ENCODE data around the gene PDX1.

The PDX1 gene

GRCh38 chr13:27917121-27917947 is 2.5 kb upstream of the PDX1 start:
- H3K27me3 ChIP-seq (ENCODE audit: insufficient read depth, low read length) = peaks cover 99% of the 10 kb centered on the region
- no peak overlapping the region for H3K9ac ChIP-seq (ENCODE audit: low read depth, low read length)

GRCh38 chr13:27918041-27918917 is 1.5 kb upstream of the PDX1 start:
- Histone ChIP-seq H3K4me1 (ENCODE audit: insufficient read depth, low read length) (no peaks in the 10 kb centered on the region; the same call in 1 of the 2 replicates), H3K4me3 (ENCODE audit: low read length) (no peak overlapping the region), H3K9ac (ENCODE audit: low read depth, low read length) (no peak overlapping the region), H3K9me3 (ENCODE audit: insufficient read depth, low read depth, low read length) (peaks cover 5% of the 10 kb centered on the region; the same call in 1 of the 2 replicates), H3K36me3 (ENCODE audit: insufficient read depth, low read depth, low read length) (no peaks in the 10 kb centered on the region), H3K27ac (ENCODE audit: low read length) (no peak overlapping the region), H3K27me3 (ENCODE audit: insufficient read depth, low read length) (peaks cover 100% of the 10 kb centered on the region)

More at GRCh38 chr13:27917121-27917947, 2.5 kb upstream of the PDX1 start:
- Histone ChIP-seq H3K4me3 (ENCODE audit: low read length) (no peak overlapping the region), H3K27ac (ENCODE audit: low read length) (no peak overlapping the region), H3K36me3 (ENCODE audit: insufficient read depth, low read depth, low read length) (no peaks in the 10 kb centered on the region), H3K4me1 (ENCODE audit: insufficient read depth, low read length) (no peaks in the 10 kb centered on the region; the same call in 1 of the 2 replicates), H3K9me3 (ENCODE audit: insufficient read depth, low read depth, low read length) (no peaks in the 10 kb centered on the region; the same call in 1 of the 2 replicates)

GRCh38 chr13:27918918-27919658 is 712 bp upstream of the PDX1 start:
- H3K4me3 ChIP-seq (ENCODE audit: low read length) = no peak overlapping the region
- H3K9ac ChIP-seq (ENCODE audit: low read depth, low read length) = no peak overlapping the region
- no peaks in the 10 kb centered on the region for H3K36me3 ChIP-seq (ENCODE audit: insufficient read depth, low read depth, low read length)
- peaks cover 7% of the 10 kb centered on the region; the same call in 1 of the 2 replicates for H3K9me3 ChIP-seq (ENCODE audit: insufficient read depth, low read depth, low read length)
- H3K27ac ChIP-seq (ENCODE audit: low read length) = no peak overlapping the region
- no peaks in the 10 kb centered on the region; the same call in 1 of the 2 replicates for H3K4me1 ChIP-seq (ENCODE audit: insufficient read depth, low read length)
- peaks cover 100% of the 10 kb centered on the region for H3K27me3 ChIP-seq (ENCODE audit: insufficient read depth, low read length)

GRCh38 chr13:27919659-27919933 is 204 bp upstream of the PDX1 start:
- Histone ChIP-seq H3K4me1 (ENCODE audit: insufficient read depth, low read length) (no peaks in the 10 kb centered on the region; the same call in 1 of the 2 replicates), H3K9ac (ENCODE audit: low read depth, low read length) (no peak overlapping the region), H3K36me3 (ENCODE audit: insufficient read depth, low read depth, low read length) (no peaks in the 10 kb centered on the region), H3K4me3 (ENCODE audit: low read length) (no peak overlapping the region), H3K9me3 (ENCODE audit: insufficient read depth, low read depth, low read length) (peaks cover 7% of the 10 kb centered on the region; the same call in 1 of the 2 replicates), H3K27me3 (ENCODE audit: insufficient read depth, low read length) (peaks cover 100% of the 10 kb centered on the region), H3K27ac (ENCODE audit: low read length) (no peak overlapping the region)

GRCh38 chr13:27920677-27921420 is 1.0 kb downstream of the PDX1 start:
- Histone ChIP-seq H3K9me3 (ENCODE audit: insufficient read depth, low read depth, low read length) (peaks cover 7% of the 10 kb centered on the region; the same call in 1 of the 2 replicates), H3K36me3 (ENCODE audit: insufficient read depth, low read depth, low read length) (no peaks in the 10 kb centered on the region), H3K4me1 (ENCODE audit: insufficient read depth, low read length) (no peaks in the 10 kb centered on the region; the same call in 1 of the 2 replicates), H3K27me3 (ENCODE audit: insufficient read depth, low read length) (peaks cover 100% of the 10 kb centered on the region), H3K27ac (ENCODE audit: low read length) (no peak overlapping the region), H3K4me3 (ENCODE audit: low read length) (no peak overlapping the region), H3K9ac (ENCODE audit: low read depth, low read length) (no peak overlapping the region)

GRCh38 chr13:27921421-27921960 is 1.7 kb downstream of the PDX1 start:
- Histone ChIP-seq H3K9me3 (ENCODE audit: insufficient read depth, low read depth, low read length) (peaks cover 7% of the 10 kb centered on the region; the same call in 1 of the 2 replicates), H3K9ac (ENCODE audit: low read depth, low read length) (no peak overlapping the region), H3K36me3 (ENCODE audit: insufficient read depth, low read depth, low read length) (no peaks in the 10 kb centered on the region), H3K27me3 (ENCODE audit: insufficient read depth, low read length) (peaks cover 100% of the 10 kb centered on the region), H3K27ac (ENCODE audit: low read length) (no peak overlapping the region), H3K4me3 (ENCODE audit: low read length) (no peak overlapping the region), H3K4me1 (ENCODE audit: insufficient read depth, low read length) (no peaks in the 10 kb centered on the region; the same call in 1 of the 2 replicates)

GRCh38 chr13:27921961-27922882 is 2.4 kb downstream of the PDX1 start:
- no peak overlapping the region for H3K4me3 ChIP-seq (ENCODE audit: low read length)
- no peaks in the 10 kb centered on the region for H3K36me3 ChIP-seq (ENCODE audit: insufficient read depth, low read depth, low read length)
- no peaks in the 10 kb centered on the region; the same call in 1 of the 2 replicates for H3K4me1 ChIP-seq (ENCODE audit: insufficient read depth, low read length)
- H3K9me3 ChIP-seq (ENCODE audit: insufficient read depth, low read depth, low read length) = peaks cover 7% of the 10 kb centered on the region; the same call in 1 of the 2 replicates
- no peak overlapping the region for H3K9ac ChIP-seq (ENCODE audit: low read depth, low read length)
- no peak overlapping the region for H3K27ac ChIP-seq (ENCODE audit: low read length)
- peaks cover 100% of the 10 kb centered on the region for H3K27me3 ChIP-seq (ENCODE audit: insufficient read depth, low read length)

GRCh38 chr13:27922883-27923612 is 3.2 kb downstream of the PDX1 start:
- peaks cover 13% of the 10 kb centered on the region; the same call in 1 of the 2 replicates for H3K9me3 ChIP-seq (ENCODE audit: insufficient read depth, low read depth, low read length)
- no peak overlapping the region for H3K9ac ChIP-seq (ENCODE audit: low read depth, low read length)
- no peaks in the 10 kb centered on the region for H3K36me3 ChIP-seq (ENCODE audit: insufficient read depth, low read depth, low read length)
- H3K27ac ChIP-seq (ENCODE audit: low read length) = no peak overlapping the region
- no peaks in the 10 kb centered on the region for H3K4me1 ChIP-seq (ENCODE audit: insufficient read depth, low read length)
- H3K4me3 ChIP-seq (ENCODE audit: low read length) = no peak overlapping the region
- H3K27me3 ChIP-seq (ENCODE audit: insufficient read depth, low read length) = peaks cover 100% of the 10 kb centered on the region

GRCh38 chr13:27923794-27924528 is 4.2 kb downstream of the PDX1 start:
- Histone ChIP-seq H3K9ac (ENCODE audit: low read depth, low read length) (no peak overlapping the region), H3K4me1 (ENCODE audit: insufficient read depth, low read length) (no peaks in the 10 kb centered on the region), H3K9me3 (ENCODE audit: insufficient read depth, low read depth, low read length) (peaks cover 16% of the 10 kb centered on the region; the same call in 1 of the 2 replicates), H3K27me3 (ENCODE audit: insufficient read depth, low read length) (peaks cover 100% of the 10 kb centered on the region), H3K27ac (ENCODE audit: low read length) (no peak overlapping the region), H3K36me3 (ENCODE audit: insufficient read depth, low read depth, low read length) (no peaks in the 10 kb centered on the region), H3K4me3 (ENCODE audit: low read length) (no peak overlapping the region)
